Neuronal stem cell (in vitro differentiated cells): ENCODE data around the gene INTS14.
"Not testable (repeated sequence)": the region's sequence is repeated elsewhere in the genome, so short reads cannot be mapped to it uniquely, and the experiment has no call there.

ENCODE experiments used
- DNase-seq: peaks from one replicate; pipeline ENCODE4 v3.0.0-alpha.2; 2013; ENCODE audit warnings: low spot score
- H2AFZ ChIP-seq: one replicate; pipeline ENCODE4 v1.6.1; 2013; ENCODE audit warnings: mild to moderate bottlenecking, low read length, inconsistent platforms
- H2AK5ac ChIP-seq: 2 replicates; pipeline ENCODE4 v1.6.1; 2013; ENCODE audit warnings: low read depth, mild to moderate bottlenecking, inconsistent platforms, low read length, moderate library complexity, mixed read lengths
- H2BK120ac ChIP-seq: 2 replicates; pipeline ENCODE4 v1.6.1; 2013; ENCODE audit warnings: low read depth, mild to moderate bottlenecking, inconsistent platforms, low read length, moderate library complexity, mixed read lengths
- H2BK12ac ChIP-seq: one replicate; pipeline ENCODE4 v1.6.1; 2013; ENCODE audit warnings: low read length, inconsistent platforms
- H2BK15ac ChIP-seq: 2 replicates; pipeline ENCODE4 v1.6.1; 2013; ENCODE audit warnings: mild to moderate bottlenecking, low read length, inconsistent platforms, mixed read lengths
- H2BK5ac ChIP-seq: one replicate; pipeline ENCODE4 v1.6.1; 2013; ENCODE audit warnings: inconsistent platforms, mild to moderate bottlenecking, low read length, moderate library complexity
- H3K14ac ChIP-seq: one replicate; pipeline ENCODE4 v1.6.1; 2013; ENCODE audit warnings: low read length, inconsistent platforms
- H3K18ac ChIP-seq: 2 replicates; pipeline ENCODE4 v1.6.1; 2013; ENCODE audit warnings: low read length, inconsistent platforms
- H3K23ac ChIP-seq: 2 replicates; pipeline ENCODE4 v1.6.1; 2013; ENCODE audit warnings: low read depth, mild to moderate bottlenecking, mixed read lengths, low read length, inconsistent platforms; ENCODE audit not compliant: poor library complexity
- H3K27ac ChIP-seq: replicated peaks from 3 replicates; pipeline ENCODE4 v1.5.1; 2013; ENCODE audit warnings: low read length, inconsistent platforms
- H3K27me3 ChIP-seq, 3 experiments: 2 replicates each; pipeline ENCODE4 v1.6.1; 2013; ENCODE audit warnings: low read length in 3 of 3, mild to moderate bottlenecking in 2 of 3, inconsistent platforms in 1 of 3, low read depth in 1 of 3, mixed read lengths in 1 of 3, moderate library complexity in 1 of 3; ENCODE audit not compliant: control insufficient read depth in 3 of 3, insufficient read depth in 3 of 3
- H3K36me3 ChIP-seq, 2 donors: replicated peaks in 1 of 2; 2 replicates each; pipeline ENCODE4 v1.6.1; 2013; ENCODE audit warnings: low read length in 2 of 2; ENCODE audit not compliant: control insufficient read depth in 2 of 2, insufficient read depth in 2 of 2
- H3K4ac ChIP-seq: 2 replicates; pipeline ENCODE4 v1.6.1; 2013; ENCODE audit warnings: inconsistent platforms, mild to moderate bottlenecking, low read length, moderate library complexity
- H3K4me1 ChIP-seq, 2 donors: 1 replicate in 1 of 2; 2 replicates in 1 of 2; pipeline ENCODE4 v1.6.1; 2013; ENCODE audit warnings: low read length in 2 of 2, low read depth in 1 of 2; ENCODE audit not compliant: control insufficient read depth in 2 of 2, insufficient read depth in 1 of 2
- H3K4me2 ChIP-seq: one replicate; pipeline ENCODE4 v1.6.1; 2013; ENCODE audit warnings: mild to moderate bottlenecking, low read length, inconsistent platforms; ENCODE audit not compliant: insufficient read depth, poor library complexity, severe bottlenecking
- H3K4me3 ChIP-seq, 2 donors: 2 replicates each; pipeline ENCODE4 v1.5.1; 2013; ENCODE audit warnings: low read length in 2 of 2, mild to moderate bottlenecking in 2 of 2, inconsistent platforms in 1 of 2, moderate library complexity in 1 of 2
- H3K79me1 ChIP-seq: one replicate; pipeline ENCODE4 v1.6.1; 2013; ENCODE audit warnings: low read depth, mild to moderate bottlenecking, inconsistent platforms, low read length, moderate library complexity
- H3K9ac ChIP-seq: one replicate; pipeline ENCODE4 v1.6.1; 2013; ENCODE audit warnings: mild to moderate bottlenecking, low read depth, low read length, inconsistent platforms; ENCODE audit not compliant: poor library complexity
- H3K9me3 ChIP-seq, 2 donors: replicated peaks in 1 of 2; 2 replicates each; pipeline versions ENCODE3 to v1.6.1; 2013; ENCODE audit warnings: low read length in 2 of 2, mild to moderate bottlenecking in 2 of 2, inconsistent platforms in 1 of 2, low read depth in 1 of 2, mixed read lengths in 1 of 2, moderate library complexity in 1 of 2; ENCODE audit not compliant: control insufficient read depth in 2 of 2, insufficient read depth in 1 of 2
- H4K8ac ChIP-seq: one replicate; pipeline ENCODE4 v1.6.1; 2013; ENCODE audit warnings: low read depth, mild to moderate bottlenecking, inconsistent platforms, low read length, moderate library complexity
- H4K91ac ChIP-seq: one replicate; pipeline ENCODE4 v1.6.1; 2013; ENCODE audit warnings: low read length, low read depth, mild to moderate bottlenecking, inconsistent platforms; ENCODE audit not compliant: poor library complexity
- WGBS, 2 donors: extraction: QIAGEN DNeasy Blood & Tissue Kit; methylation state at CpG; one replicate each; pipeline ENCODE4 v1.1.7; 2013; ENCODE audit warnings: missing lambda C conversion rate in 2 of 2, mixed read lengths in 1 of 2; ENCODE audit not compliant: insufficient read length in 2 of 2, insufficient replicate concordance in 1 of 2; ENCODE audit errors: extremely low coverage in 2 of 2; 5-methylcytosine and 5-hydroxymethylcytosine counted together

INTS14 gene

GRCh38 chr15:65618560-65619109 is 7.7 kb upstream of the INTS14 start:
- no peak overlapping the region for H3K4me2 ChIP-seq
- no peak overlapping the region for H2BK120ac ChIP-seq
- no peak overlapping the region for H4K91ac ChIP-seq
- no peaks in the 10 kb centered on the region for H3K36me3 ChIP-seq
- no peak overlapping the region for H3K18ac ChIP-seq
- no peak overlapping the region for H2BK12ac ChIP-seq
- no CpG with 5 or more reads among the region's 5 CpGs for WGBS, 2 donors
- no peak for DNase-seq
- no peak overlapping the region for H3K23ac ChIP-seq
- H3K4ac ChIP-seq, result no peak overlapping the region
- H3K4me3 ChIP-seq, result no peak overlapping the region
- no peak overlapping the region for H2BK5ac ChIP-seq
- H3K4me1 ChIP-seq, result no peaks in the 10 kb centered on the region
- no peaks in the 10 kb centered on the region for H3K9me3 ChIP-seq
- no peak overlapping the region for H3K9ac ChIP-seq
- no peaks in the 10 kb centered on the region for H3K27me3 ChIP-seq
- no peak overlapping the region for H2AK5ac ChIP-seq
- H3K14ac ChIP-seq, result no peak overlapping the region
- no peak overlapping the region for H2AFZ ChIP-seq
- no peak overlapping the region for H3K27ac ChIP-seq
- no peak overlapping the region for H4K8ac ChIP-seq
- H2BK15ac ChIP-seq, result no peak overlapping the region
- no peaks in the 10 kb centered on the region for H3K79me1 ChIP-seq

DNA sequence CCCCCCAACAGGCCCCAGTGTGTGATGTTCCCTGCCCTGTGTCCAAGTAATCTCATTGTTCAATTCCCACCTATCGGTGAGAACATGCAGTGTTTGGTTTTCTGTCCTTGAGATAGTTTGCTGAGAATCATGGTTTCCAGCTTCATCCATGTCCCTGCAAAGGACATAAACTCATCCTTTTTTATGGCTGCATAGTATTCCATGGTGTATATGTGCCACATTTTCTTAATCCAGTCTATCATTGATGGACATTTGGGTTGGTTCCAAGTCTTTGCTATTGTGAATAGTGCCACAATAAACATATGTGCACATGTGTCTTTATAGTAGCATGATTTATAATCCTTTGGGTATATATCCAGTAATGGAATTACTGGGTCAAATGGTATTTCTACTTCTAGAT is 5.0 kb upstream of the INTS14 start:
- not testable (repeated sequence) for H3K4me2 ChIP-seq, H3K27me3 ChIP-seq, H3K23ac ChIP-seq, H3K14ac ChIP-seq, H4K91ac ChIP-seq, H2BK120ac ChIP-seq, H2BK12ac ChIP-seq, H2AFZ ChIP-seq, H3K4me3 ChIP-seq, H3K18ac ChIP-seq, H3K79me1 ChIP-seq, H3K27ac ChIP-seq, H3K9ac ChIP-seq, DNase-seq, H2BK5ac ChIP-seq, H3K4ac ChIP-seq, H3K36me3 ChIP-seq, H4K8ac ChIP-seq, H2AK5ac ChIP-seq, H2BK15ac ChIP-seq, H3K9me3 ChIP-seq
- no CpG with 5 or more reads among the region's 1 CpG for WGBS, 2 donors
- peaks cover 8 to 10% of the 10 kb centered on the region in 2 donors for H3K4me1 ChIP-seq

GRCh38 chr15:65612949-65613744 is 2.2 kb upstream of the INTS14 start:
- H3K36me3 ChIP-seq, result no peaks in the 10 kb centered on the region
- no peak for DNase-seq
- H2BK15ac ChIP-seq, result no peak overlapping the region
- H3K4me1 ChIP-seq, result peaks cover 8 to 14% of the 10 kb centered on the region in 2 donors
- H3K23ac ChIP-seq, result no peak overlapping the region
- H3K4ac ChIP-seq, result no peak overlapping the region
- no peak overlapping the region for H3K14ac ChIP-seq
- no peak overlapping the region for H4K91ac ChIP-seq
- WGBS, 2 donors, result no CpG with 5 or more reads among the region's 6 CpGs
- no peak overlapping the region for H2BK5ac ChIP-seq
- H3K4me3 ChIP-seq, result no peak overlapping the region
- no peak overlapping the region for H2BK12ac ChIP-seq
- H3K9ac ChIP-seq, result no peak overlapping the region
- no peaks in the 10 kb centered on the region for H3K27me3 ChIP-seq
- H3K18ac ChIP-seq, result no peak overlapping the region
- no peaks in the 10 kb centered on the region for H3K9me3 ChIP-seq
- H3K4me2 ChIP-seq, result no peak overlapping the region
- H2AFZ ChIP-seq, result no peak overlapping the region
- H2BK120ac ChIP-seq, result no peak overlapping the region
- no peak overlapping the region for H4K8ac ChIP-seq
- H3K79me1 ChIP-seq, result no peaks in the 10 kb centered on the region
- H3K27ac ChIP-seq, result no peak overlapping the region
- H2AK5ac ChIP-seq, result no peak overlapping the region

GRCh38 chr15:65612616-65612946 is 1.6 kb upstream of the INTS14 start:
- Histone ChIP-seq H2BK5ac (no peak overlapping the region), H3K27ac (peak overlapping the region; percentile 26), H3K4me1 (peaks cover 8 to 14% of the 10 kb centered on the region in 2 donors), H3K18ac (no peak overlapping the region), H4K91ac (no peak overlapping the region), H3K4me3 (peak overlapping the region in 1 of 2 donors; percentile 65), H3K14ac (no peak overlapping the region), H2BK15ac (no peak overlapping the region), H3K4me2 (no peak overlapping the region), H3K79me1 (no peaks in the 10 kb centered on the region), H3K36me3 (peaks cover 0 to 2% of the 10 kb centered on the region in 2 donors), H3K27me3 (no peaks in the 10 kb centered on the region), H3K9me3 (no peaks in the 10 kb centered on the region), H3K9ac (no peak overlapping the region), H3K23ac (no peak overlapping the region), H2AK5ac (no peak overlapping the region), H2BK12ac (no peak overlapping the region), H2BK120ac (no peak overlapping the region), H2AFZ (peak overlapping the region; percentile 92), H3K4ac (no peak overlapping the region), H4K8ac (no peak overlapping the region)
- DNase-seq, result no peak
- WGBS, 2 donors, result no CpG with 5 or more reads among the region's 2 CpGs
